Subcutaneous abdominal adipose tissue (tissue), 5 donors: ENCODE measurements around the gene ARL15.

Experiments
- H3K27ac ChIP-seq: one replicate; pipeline ENCODE4 v1.7.0; 2013; ENCODE audit warnings: low read depth, mild to moderate bottlenecking, inconsistent platforms, low read length, moderate library complexity
- H3K27me3 ChIP-seq, 5 donors: one replicate each; pipeline ENCODE4 v1.7.0; 2013; ENCODE audit warnings: low read length in 5 of 5, inconsistent platforms in 1 of 5; ENCODE audit not compliant: control insufficient read depth in 5 of 5, insufficient read depth in 4 of 5
- H3K36me3 ChIP-seq, 5 donors: one replicate each; pipeline ENCODE4 v1.7.0; 2013; ENCODE audit warnings: low read length in 5 of 5; ENCODE audit not compliant: control insufficient read depth in 5 of 5, insufficient read depth in 5 of 5
- H3K4me1 ChIP-seq, 5 donors: one replicate each; pipeline ENCODE4 v1.7.0; 2013; ENCODE audit warnings: low read length in 5 of 5, mild to moderate bottlenecking in 3 of 5, moderate library complexity in 1 of 5; ENCODE audit not compliant: control insufficient read depth in 5 of 5, insufficient read depth in 5 of 5
- H3K4me3 ChIP-seq, 5 donors: one replicate each; pipeline ENCODE4 v1.7.0; 2013; ENCODE audit warnings: low read length in 5 of 5, low read depth in 1 of 5
- H3K9ac ChIP-seq, 5 donors: one replicate each; pipeline ENCODE4 v1.7.0; 2013; ENCODE audit warnings: low read length in 5 of 5, mild to moderate bottlenecking in 4 of 5, moderate library complexity in 3 of 5
- H3K9me3 ChIP-seq, 5 donors: one replicate each; pipeline ENCODE4 v1.7.0; 2013; ENCODE audit warnings: low read length in 5 of 5; ENCODE audit not compliant: control insufficient read depth in 5 of 5
- donor health status: healthy.
- donor health status: healthy.
- donor health status: healthy.
- donor health status: healthy.
- donor health status: healthy.

Gene ARL15

DNA sequence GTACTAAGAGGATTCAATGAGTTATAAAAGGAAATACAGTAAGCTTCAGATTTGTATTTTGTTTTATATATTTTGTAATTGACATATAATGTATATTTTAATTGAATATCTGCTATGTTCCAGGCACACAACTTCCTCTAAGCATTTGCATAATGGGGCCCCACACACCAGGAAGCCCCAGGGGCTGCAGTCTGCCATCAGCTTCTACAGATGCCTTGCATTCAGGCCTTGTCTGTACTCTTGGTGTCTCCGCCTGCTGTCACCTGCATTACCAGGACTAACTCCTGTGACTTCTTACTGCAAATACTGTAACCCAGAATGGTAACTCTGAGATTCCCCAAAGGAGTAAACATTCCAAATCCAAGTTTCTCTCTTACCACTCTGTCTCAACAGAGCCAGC, 20.6 kb downstream of the ARL15 start:
- peaks cover 0 to 3% (median 0%) of the 10 kb centered on the region in 5 donors for H3K4me1 ChIP-seq
- H3K9me3 ChIP-seq, result peaks cover 0 to 2% (median 0%) of the 10 kb centered on the region in 5 donors
- no peaks in the 10 kb centered on the region for H3K27me3 ChIP-seq
- H3K4me3 ChIP-seq, result no peak overlapping the region
- no peak overlapping the region for H3K27ac ChIP-seq
- H3K36me3 ChIP-seq, result no peaks in the 10 kb centered on the region
- no peak overlapping the region for H3K9ac ChIP-seq

DNA sequence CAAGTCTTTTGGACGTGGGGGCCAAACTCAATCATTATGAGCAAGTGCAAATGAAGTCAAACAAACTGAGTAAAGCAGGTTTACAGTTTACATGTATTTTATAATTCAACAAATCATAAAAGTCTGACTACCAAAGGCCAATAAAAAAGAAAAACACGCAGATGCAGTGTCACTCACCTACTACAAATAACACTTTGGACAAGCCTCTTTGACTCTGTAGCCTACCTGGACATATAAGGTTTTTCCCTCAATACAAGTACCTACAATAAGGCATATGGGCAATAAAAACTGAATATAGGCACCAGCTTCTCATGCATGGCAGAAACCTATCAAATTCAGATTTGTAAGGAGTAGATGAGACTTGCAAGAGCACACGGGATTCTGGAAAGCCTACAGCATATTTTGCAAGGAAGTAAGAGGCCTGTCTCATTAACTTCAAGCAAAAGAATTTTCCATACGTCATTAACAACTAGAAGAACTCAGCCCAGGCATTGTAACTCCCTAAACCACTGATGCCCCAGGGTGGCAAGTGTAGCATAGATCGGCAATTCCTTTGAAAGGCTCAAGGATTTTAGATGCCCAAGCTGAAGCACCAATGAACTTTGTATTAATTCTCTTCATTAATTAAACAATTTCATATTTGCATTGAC, 21.7 kb downstream of the ARL15 start:
- no peaks in the 10 kb centered on the region for H3K27me3 ChIP-seq
- no peak overlapping the region for H3K27ac ChIP-seq
- H3K9me3 ChIP-seq, result peaks cover 0 to 2% (median 0%) of the 10 kb centered on the region in 5 donors
- no peaks in the 10 kb centered on the region for H3K36me3 ChIP-seq
- no peak overlapping the region for H3K4me3 ChIP-seq
- H3K9ac ChIP-seq, result no peak overlapping the region
- no peaks in the 10 kb centered on the region for H3K4me1 ChIP-seq

DNA sequence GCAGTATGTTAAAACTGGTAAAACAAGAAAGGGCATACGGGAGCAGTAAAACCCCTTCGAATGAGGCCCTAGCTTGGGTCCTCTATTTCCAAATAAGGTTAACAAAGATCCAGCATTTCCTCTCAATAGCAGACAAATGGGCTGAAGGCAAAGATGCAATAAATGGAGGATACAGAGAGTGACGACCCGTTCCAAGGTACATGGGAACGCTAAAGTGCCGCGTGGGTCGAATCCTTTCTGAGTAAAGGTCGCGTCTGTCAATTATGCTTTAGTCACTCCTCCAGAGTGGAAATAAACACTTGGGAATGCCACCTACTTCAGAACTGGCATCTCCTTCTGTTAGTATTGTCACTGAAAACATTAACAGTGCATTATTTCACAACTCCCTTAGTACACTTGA, 24.7 kb downstream of the ARL15 start:
- Histone ChIP-seq H3K36me3 (no peaks in the 10 kb centered on the region), H3K27ac (no peak overlapping the region), H3K9me3 (peaks cover 0 to 2% (median 0%) of the 10 kb centered on the region in 5 donors), H3K4me3 (no peak overlapping the region), H3K27me3 (no peaks in the 10 kb centered on the region), H3K9ac (no peak overlapping the region), H3K4me1 (no peaks in the 10 kb centered on the region)

DNA sequence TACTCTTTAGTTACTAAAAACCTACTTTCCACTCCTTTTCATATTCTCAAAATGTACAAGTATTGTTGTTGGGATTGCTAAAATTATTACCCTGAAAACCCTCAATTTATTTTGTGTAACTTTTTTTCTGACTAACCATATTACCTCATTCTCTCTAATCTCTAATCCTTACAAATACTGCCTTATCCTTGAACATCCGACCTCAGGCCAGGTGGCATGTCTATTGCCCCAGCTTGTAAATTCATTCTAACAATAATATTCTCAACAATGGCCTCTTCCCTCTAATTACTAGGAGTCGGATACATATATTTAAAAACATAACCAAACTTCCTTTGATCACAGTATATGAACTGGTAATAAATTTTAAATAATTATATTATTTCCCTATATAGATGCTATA, 25.8 kb downstream of the ARL15 start:
- Histone ChIP-seq H3K4me3 (no peak overlapping the region), H3K36me3 (peaks cover 0 to 5% (median 3%) of the 10 kb centered on the region in 5 donors), H3K4me1 (no peaks in the 10 kb centered on the region), H3K27ac (no peak overlapping the region), H3K9me3 (peaks cover 0 to 6% (median 2%) of the 10 kb centered on the region in 5 donors), H3K27me3 (no peaks in the 10 kb centered on the region), H3K9ac (no peak overlapping the region)

DNA sequence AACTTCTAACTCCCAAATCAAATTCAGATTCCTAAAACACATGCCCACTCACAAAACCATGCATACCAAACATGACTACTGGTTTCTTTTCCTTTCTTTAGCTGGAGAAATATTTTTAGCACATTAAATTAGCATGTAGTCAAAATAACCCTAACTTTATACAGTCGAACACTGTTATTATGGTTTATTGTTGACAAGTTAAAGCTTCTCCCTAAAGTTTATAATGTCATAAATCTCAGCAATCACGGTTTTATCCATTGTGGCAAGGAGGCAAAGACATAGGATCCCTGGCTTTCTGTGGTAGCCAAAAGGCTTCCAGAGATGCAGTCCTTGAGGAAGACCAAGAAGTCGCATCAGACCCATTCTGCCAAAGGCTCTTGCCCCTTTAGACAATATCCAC, 27.5 kb downstream of the ARL15 start:
- H3K27ac ChIP-seq, result no peak overlapping the region
- peaks cover 0 to 5% (median 3%) of the 10 kb centered on the region in 5 donors for H3K36me3 ChIP-seq
- no peaks in the 10 kb centered on the region for H3K27me3 ChIP-seq
- peaks cover 0 to 6% (median 0%) of the 10 kb centered on the region in 5 donors for H3K9me3 ChIP-seq
- H3K4me1 ChIP-seq, result no peaks in the 10 kb centered on the region
- H3K4me3 ChIP-seq, result no peak overlapping the region
- no peak overlapping the region for H3K9ac ChIP-seq

DNA sequence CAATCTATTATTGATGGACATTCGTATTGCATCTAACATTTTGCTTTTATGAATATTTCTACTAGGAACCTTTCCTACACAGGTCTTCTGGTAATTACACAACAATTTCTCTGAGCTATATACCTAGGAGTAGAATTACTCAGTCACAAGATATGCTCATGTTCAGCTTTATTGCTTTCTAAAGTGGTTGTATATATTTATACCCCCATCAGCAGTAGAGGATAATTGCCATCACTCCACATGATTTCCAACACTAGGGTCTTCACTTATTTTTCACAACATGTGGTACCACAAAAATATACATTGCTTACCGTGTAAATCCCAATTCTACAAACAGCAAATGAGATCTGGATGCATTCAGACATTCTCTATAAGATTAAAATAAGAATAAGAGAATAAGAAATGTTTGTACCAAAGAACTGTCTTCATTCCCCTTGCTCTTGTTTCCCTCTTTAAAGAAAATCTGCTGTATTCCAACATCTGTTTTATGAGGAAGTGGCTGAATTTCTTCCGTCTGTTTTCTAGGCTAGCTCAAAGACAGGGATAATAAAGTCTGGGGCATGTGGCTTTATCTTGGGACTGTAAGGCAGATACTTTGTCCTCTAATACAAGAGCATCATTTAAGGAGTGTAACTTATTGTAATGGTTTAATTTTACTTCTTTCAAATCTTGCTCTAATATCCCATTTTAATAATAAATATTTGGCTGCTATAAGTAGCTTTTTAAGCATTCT, 28.2 kb downstream of the ARL15 start:
- Histone ChIP-seq H3K27ac (no peak overlapping the region), H3K27me3 (no peaks in the 10 kb centered on the region), H3K9me3 (peaks cover 0 to 6% (median 0%) of the 10 kb centered on the region in 5 donors), H3K9ac (no peak overlapping the region), H3K4me3 (no peak overlapping the region), H3K36me3 (peaks cover 0 to 5% (median 3%) of the 10 kb centered on the region in 5 donors), H3K4me1 (no peaks in the 10 kb centered on the region)

DNA sequence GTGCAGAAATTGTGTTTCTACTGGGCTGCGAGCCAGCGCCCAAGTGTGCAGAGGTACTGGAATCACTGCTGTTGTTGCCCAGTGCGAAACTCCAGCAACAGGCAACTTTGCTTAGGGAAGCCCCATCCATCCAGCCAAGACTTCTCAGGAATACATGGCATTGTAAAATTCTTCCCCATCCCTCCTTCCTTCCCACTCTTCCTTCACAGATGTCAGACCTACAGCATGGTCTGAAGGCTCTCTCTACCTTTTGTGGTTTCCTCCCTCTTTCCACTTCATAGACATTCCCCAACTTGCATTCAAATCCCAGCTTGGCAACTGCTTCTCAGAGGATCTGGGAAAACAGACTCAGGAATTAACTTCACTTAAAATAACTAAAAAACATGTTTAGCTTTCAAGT, 30.4 kb downstream of the ARL15 start:
- Histone ChIP-seq H3K4me3 (no peak overlapping the region), H3K27me3 (no peaks in the 10 kb centered on the region), H3K9me3 (peaks cover 0 to 6% (median 0%) of the 10 kb centered on the region in 5 donors), H3K36me3 (peaks cover 0 to 5% (median 3%) of the 10 kb centered on the region in 5 donors), H3K27ac (no peak overlapping the region), H3K9ac (no peak overlapping the region), H3K4me1 (no peaks in the 10 kb centered on the region)

DNA sequence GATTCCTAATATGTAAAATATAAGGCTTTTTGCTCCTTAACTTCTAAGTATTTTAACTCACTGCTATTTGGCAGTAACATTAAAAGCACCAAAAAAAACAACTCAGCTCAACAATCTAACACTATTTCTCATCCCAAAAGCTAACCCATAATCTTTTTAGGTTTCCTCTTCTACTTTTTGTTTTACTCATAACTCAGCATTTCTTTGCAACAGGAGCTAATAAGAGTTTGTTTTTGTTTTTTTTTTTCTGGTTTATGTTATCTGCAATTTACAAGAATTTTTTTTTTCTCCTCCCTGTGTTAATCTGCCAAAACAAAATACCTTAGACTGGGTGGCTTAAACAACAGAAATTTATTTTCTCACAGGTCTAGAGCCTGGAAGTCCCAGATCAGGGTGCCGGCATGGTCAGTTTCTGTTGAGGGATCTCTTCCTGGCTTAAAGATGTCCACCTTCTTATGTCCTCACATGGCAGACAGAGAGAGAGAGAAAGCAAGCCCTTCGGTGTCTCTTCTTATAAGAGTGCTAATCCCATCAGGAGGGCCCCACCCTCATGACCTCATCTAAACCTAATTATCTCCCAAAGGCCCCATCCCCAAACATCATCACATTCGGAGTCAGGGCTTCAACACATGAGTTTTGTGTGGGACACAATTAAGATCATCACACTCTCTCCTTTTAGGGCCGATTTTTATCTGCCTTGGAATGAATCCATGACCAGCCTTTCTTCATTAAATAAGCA, 31.2 kb downstream of the ARL15 start:
- Histone ChIP-seq H3K27ac (no peak overlapping the region), H3K36me3 (peaks cover 0 to 5% (median 3%) of the 10 kb centered on the region in 5 donors), H3K4me3 (no peak overlapping the region), H3K27me3 (no peaks in the 10 kb centered on the region), H3K4me1 (no peaks in the 10 kb centered on the region), H3K9ac (no peak overlapping the region), H3K9me3 (peaks cover 0 to 6% (median 0%) of the 10 kb centered on the region in 5 donors)

DNA sequence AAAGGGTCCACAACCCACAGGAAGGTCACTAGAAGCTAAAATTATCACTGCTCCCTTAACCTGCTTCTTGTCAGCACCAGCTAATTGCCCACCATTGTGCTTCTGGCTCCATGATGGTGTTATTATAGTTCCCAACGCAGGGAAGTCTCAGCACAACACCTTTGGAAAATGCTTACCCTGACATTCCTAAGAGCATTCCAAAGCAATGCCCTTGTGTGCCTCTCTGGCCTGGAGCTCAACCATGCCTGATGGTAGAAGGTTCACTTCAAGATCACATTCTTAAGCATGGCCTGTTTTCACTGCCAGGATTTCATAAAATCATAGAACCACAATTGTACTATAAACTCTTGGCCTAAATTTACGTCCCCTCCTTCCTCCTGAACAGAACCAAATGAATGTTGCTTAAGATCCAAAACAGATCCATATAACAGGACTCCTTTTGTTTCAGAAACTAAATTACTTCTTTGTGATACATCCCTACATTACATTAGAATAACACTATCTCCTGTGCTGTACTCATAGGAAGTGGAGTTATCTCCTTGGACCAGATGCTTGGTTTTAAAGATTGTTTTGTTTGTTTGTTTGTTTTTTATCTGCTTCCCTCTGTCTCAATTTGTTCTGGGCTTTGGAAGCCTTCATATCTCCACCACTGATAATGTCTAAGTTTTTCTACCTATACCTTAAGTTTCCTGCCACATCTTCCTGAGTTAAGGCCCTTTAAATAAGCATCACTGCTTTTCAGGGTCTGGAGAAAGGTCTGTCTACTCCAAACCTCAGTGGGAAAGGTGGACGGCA, 32.1 kb downstream of the ARL15 start:
- no peaks in the 10 kb centered on the region for H3K27me3 ChIP-seq
- H3K27ac ChIP-seq, result no peak overlapping the region
- H3K9me3 ChIP-seq, result peaks cover 0 to 6% (median 0%) of the 10 kb centered on the region in 5 donors
- no peak overlapping the region for H3K4me3 ChIP-seq
- no peaks in the 10 kb centered on the region for H3K4me1 ChIP-seq
- H3K9ac ChIP-seq, result no peak overlapping the region
- peaks cover 0 to 5% (median 3%) of the 10 kb centered on the region in 5 donors for H3K36me3 ChIP-seq
